Cerebellar nuclear complex (tissue), 1 donor: Measurements from ENCODE around the gene SUMF2.
"Not testable (repeated sequence)": the region's sequence is repeated elsewhere in the genome, so short reads cannot be mapped to it uniquely, and the experiment has no call there.

Experiments
- DNase-seq, 2 experiments: peaks; one replicate each; lab custom pipeline; 2025; lab: John Stamatoyannopoulos, UW

The SUMF2 gene

DNA sequence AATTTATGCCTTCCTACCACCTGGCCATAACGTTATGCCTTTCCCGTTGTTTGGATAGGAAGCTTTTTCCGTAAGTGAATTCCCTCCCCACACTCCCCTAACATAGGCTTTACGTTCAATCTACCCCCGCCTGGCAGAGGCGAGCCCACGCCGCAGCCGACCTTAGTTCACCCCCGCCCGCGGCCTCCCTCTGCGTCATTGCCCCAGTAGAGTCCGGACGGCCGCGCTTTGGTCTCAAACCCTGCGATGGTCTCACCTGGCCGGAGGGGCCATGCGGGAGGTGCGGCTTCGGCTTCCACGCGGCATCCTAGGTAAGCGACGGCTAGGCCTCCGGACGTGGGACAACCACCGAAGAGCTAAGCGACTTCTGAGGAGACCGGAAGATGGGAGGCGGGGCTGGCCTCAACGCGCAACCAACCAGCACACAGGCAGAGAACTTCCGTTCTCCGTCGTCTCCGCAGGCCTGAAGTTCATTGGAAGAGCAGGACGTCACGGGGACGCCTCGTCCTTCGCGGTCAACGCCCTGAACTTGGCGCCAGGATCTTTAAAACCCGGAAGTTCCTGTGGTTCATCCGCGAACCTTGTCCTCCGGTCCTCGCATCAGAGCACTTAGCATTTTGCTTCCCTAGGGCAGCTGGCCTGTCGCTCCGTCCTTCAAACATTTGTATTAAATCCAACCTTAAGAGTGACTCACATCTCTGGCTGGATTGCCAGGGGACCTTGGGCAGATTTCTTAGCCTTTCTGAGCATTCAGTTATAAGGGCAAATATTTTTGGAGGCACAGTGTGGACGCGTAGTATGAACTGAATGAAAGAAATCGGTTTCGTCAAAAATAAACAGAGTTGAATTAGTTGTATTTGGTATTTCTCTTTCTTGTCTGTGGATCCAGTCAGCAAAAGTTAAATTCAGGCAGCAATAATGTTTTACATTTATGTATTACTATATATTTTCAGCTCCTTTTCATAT, 42.3 kb downstream of the SUMF2 start, which contains the start of gene CHCHD2:
Gene CHCHD2, minus strand, starts transcription at position 369 of the 966 bp plus-strand sequence. Its CDS starts 63 bp downstream, at position 306.
- peak; percentile 84 to 95 for DNase-seq

DNA sequence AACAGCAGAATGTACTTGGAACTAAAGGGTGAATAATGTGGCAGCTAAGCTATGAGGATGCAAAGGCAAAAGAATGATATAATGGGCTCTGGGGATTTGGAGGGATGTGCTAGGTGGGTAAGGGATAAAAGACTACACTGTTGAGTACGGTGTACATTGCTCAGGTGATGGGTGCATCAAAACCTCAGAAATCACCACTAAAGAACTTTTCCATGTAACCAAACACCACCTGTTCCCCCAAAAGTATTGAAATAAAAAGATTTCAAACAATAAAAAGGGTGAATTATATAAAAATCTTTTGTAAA, 43.8 kb downstream of the SUMF2 start:
- DNase-seq, result no peak

DNA sequence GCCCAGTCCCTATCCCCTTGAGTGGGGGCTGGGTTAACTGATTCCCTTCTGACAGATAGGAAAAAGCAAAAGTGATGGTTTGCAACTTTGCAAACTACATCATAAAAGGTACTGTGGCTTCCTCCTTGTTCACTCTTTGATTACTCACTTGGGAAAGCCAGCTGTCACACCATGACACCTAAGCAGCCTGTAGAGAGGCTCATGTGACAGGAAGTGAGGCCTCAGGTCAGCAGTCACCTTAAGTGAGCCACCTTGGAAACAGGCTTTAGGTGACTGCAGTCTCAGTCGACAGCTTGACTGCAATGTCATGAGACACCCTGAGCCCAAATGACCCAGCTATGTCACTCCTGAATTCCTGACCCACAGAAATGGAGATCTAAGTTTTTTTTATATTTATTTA, 46.5 kb downstream of the SUMF2 start:
- no peak for DNase-seq

DNA sequence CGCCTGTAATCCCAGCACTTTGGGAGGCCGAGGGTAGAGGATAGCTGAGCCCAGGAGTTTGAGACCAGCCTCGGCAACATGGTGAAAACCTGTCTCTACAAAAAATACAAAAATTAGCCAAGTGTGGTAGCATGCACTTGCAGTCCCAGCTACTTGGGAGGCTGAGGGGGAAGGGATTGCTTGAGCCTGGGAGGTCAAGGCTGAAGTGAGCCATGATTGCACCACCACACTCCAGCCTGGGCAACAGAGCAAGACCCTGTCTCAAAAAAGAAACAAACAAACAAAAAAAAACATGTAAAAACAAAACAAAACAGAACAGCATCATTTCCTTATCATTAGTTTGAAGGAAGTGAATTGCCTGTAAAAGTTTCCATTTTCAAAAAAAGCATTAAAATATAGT, 48.2 kb downstream of the SUMF2 start:
- not testable (repeated sequence) for DNase-seq

DNA sequence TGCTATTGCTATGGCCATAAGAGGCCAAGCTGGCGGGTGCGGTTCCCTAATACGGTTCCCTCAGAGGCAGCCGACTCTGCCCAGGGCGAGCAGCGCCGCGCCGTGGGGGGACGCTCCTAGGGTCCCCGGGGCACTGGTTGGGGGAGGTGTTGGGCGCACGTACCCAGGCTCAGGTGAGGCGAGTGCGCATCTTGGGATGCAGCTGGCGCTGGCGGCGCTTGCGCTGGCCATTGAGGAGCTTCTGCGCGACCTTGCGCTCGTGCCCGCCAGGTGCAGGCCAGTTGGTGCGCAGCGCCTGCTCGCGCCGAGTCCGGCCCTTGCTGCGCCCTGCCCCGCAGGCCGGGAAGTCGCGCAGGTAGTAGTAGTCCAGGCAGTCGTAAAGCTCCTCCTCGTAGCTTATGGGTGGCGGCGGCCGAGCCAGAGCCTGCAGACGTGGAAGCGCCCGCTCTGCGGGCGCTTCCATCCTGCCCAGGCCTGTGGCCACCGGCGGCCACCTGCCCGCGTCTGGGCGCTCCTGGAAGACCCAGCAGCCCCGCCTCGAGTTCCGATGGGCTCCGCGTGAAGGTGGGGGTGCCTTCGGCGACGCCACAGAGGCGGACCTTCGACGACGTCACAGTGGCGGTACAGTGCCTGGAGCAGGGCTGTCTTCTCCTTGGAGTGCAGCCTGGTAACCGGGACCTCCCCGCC, 51.9 kb downstream of the SUMF2 start, which contains the start of gene NUPR2:
Gene NUPR2, minus strand, starts transcription at position 566 of the 687 bp plus-strand sequence. Its CDS starts 103 bp downstream, at position 463.
- no peak for DNase-seq

DNA sequence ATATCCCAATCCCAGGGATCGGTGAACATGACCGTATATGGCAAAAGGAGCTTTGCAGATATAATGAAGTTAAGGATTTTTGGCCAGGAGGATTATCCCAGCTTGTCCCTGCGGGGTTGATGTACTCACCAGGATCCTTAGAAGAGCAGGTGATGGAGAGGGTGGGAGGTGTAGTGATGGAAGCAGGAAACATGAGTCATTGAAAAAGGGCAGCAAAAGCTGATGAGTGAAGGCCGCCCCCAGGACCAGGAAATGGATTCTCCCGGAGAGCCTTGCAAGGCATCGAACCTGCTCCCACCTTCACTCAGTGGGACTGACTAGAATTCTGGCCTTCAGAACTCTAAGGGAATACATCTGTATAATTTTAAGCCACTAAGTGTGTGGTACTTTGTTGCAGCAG, 57.4 kb downstream of the SUMF2 start:
- DNase-seq, result no peak

DNA sequence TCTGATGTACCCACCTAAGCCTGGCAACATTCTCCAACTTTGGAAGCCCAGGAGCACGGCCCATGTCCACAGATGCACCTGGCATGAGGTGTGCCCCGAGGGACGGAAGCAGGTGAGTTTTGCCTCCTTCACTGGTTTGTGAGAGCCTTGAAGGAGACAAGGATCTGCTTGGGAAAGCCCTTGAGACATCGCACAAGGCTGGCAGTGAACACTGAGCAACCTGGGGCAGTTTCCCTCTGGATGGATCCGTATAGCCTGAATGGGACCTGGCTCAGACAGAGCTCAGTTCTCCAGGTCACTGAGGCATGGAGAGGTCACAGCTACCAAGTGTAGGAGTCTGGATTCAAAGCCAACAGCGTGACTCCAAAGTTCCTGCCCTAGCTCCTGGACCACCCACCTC, 60.9 kb downstream of the SUMF2 start:
- no peak for DNase-seq

DNA sequence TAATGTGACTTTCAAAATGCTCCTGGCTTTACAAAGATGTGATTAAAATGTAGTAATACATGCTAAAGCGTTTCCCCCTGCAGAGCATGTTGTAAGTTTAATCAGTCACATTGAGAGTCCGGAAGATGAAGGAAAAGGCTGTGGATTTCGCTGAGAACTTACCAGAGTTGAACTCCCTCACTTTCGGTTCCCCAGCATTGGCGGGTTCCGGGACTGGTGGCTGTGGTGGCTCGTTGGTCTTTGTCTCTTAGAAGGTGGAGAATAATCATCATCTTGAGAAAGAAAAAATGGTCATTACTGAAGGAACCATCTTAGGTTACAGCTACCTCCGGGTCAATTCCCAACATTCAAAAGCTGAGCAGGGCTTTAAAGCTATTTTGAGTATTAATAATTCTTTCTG, 61.7 kb downstream of the SUMF2 start:
- no peak for DNase-seq

DNA sequence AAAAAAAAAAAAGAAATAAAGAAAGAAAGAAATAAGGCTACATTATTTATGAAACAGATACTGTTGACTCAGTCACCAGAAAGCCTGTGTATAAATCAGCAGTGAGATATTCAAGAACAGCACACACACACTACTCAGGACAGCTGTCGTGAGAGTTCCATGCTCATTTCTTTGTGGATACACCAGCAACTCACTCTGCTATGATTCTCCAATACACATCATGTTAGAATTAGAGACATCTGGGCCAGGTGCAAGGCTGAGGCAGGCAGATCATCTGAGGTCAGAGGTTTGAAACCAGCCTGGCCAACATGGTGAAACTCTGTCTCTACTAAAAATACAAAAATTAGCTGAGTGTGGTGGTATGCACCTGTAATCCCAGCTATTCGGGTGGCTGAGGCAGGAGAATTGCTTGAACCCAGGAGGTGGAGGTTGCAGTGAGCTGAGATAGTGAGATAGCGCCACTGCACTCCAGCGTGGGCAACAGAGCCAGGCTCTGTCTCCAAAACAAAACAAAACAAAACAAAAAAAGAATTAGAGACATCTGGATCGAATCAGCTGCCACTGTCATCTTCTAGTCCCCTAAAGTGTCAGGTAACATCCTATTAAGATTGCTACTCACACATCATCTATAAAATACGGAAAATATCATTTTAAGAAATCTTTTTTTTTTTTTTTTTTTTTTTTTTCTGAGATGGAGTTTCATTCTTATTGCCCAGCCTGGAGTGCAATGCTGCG, 63.3 kb downstream of the SUMF2 start:
- DNase-seq, result no peak
